WTC11 (cell line): ENCODE measurements around the gene ADISSP.

Experiments used
- NR2C2 ChIP-seq: sonication (generic); formaldehyde crosslinking; IDR thresholded peaks from 2 replicates; pipeline ENCODE4 v1.8.0; 2022; ENCODE audit warnings: mild to moderate bottlenecking, missing genetic modification reagents
- ZNF423 ChIP-seq: fragments of 250-450 bp; sonication (Bioruptor Pico); IDR thresholded peaks from 2 replicates; pipeline ENCODE4 v2.1.2; 2022; ENCODE audit warnings: mild to moderate bottlenecking, moderate library complexity
- TF ChIP-seq, protein P1 (sequence below): fragments of 200-600 bp; IDR thresholded peaks from 2 replicates; pipeline ENCODE4 v1.8.0; 2022; ENCODE audit warnings: antibody characterized with exemption
- TF ChIP-seq, protein P2 (sequence below): sonication (generic); formaldehyde crosslinking; IDR thresholded peaks from 2 replicates; pipeline ENCODE4 v1.8.0; 2022; ENCODE audit warnings: mild to moderate bottlenecking, missing genetic modification reagents
- TF ChIP-seq, protein P3 (sequence below): sonication (generic); formaldehyde crosslinking; IDR thresholded peaks from 2 replicates; pipeline ENCODE4 v1.8.1; 2023; ENCODE audit warnings: mild to moderate bottlenecking, missing genetic modification reagents
- TF ChIP-seq, protein P4 (sequence below): sonication (generic); formaldehyde crosslinking; IDR thresholded peaks from 2 replicates; pipeline ENCODE4 v1.8.1; 2023; ENCODE audit warnings: mild to moderate bottlenecking, moderate library complexity, missing genetic modification reagents
- TF ChIP-seq, protein P5 (sequence below): sonication (generic); formaldehyde crosslinking; IDR thresholded peaks from 2 replicates; pipeline ENCODE4 v1.8.0; 2023; ENCODE audit warnings: mild to moderate bottlenecking, missing genetic modification reagents

DNA sequence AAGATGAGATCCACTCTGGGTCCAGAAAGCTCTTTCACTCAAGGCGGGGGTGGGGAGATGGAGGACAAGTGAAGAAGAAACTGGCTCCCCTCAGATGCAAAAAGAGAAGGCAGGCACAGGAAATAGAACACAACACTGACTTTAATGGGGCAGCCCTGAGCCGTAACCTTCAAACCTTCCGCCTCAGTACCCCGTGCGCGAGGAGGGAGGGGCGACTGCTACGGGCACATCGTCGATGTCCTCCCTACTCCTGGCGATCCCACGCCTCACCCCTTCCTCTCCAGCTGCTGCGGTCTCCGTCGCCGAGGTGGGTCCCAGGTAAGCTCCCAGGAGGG lies 9.8 kb upstream of the ADISSP start:
- TF ChIP-seq, protein P1, sequence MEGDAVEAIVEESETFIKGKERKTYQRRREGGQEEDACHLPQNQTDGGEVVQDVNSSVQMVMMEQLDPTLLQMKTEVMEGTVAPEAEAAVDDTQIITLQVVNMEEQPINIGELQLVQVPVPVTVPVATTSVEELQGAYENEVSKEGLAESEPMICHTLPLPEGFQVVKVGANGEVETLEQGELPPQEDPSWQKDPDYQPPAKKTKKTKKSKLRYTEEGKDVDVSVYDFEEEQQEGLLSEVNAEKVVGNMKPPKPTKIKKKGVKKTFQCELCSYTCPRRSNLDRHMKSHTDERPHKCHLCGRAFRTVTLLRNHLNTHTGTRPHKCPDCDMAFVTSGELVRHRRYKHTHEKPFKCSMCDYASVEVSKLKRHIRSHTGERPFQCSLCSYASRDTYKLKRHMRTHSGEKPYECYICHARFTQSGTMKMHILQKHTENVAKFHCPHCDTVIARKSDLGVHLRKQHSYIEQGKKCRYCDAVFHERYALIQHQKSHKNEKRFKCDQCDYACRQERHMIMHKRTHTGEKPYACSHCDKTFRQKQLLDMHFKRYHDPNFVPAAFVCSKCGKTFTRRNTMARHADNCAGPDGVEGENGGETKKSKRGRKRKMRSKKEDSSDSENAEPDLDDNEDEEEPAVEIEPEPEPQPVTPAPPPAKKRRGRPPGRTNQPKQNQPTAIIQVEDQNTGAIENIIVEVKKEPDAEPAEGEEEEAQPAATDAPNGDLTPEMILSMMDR, result no peak
- TF ChIP-seq, protein P2, sequence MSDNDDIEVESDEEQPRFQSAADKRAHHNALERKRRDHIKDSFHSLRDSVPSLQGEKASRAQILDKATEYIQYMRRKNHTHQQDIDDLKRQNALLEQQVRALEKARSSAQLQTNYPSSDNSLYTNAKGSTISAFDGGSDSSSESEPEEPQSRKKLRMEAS (CRISPR knock-in tag), result no peak; the same call in 1 of the 2 replicates
- TF ChIP-seq, protein P3, sequence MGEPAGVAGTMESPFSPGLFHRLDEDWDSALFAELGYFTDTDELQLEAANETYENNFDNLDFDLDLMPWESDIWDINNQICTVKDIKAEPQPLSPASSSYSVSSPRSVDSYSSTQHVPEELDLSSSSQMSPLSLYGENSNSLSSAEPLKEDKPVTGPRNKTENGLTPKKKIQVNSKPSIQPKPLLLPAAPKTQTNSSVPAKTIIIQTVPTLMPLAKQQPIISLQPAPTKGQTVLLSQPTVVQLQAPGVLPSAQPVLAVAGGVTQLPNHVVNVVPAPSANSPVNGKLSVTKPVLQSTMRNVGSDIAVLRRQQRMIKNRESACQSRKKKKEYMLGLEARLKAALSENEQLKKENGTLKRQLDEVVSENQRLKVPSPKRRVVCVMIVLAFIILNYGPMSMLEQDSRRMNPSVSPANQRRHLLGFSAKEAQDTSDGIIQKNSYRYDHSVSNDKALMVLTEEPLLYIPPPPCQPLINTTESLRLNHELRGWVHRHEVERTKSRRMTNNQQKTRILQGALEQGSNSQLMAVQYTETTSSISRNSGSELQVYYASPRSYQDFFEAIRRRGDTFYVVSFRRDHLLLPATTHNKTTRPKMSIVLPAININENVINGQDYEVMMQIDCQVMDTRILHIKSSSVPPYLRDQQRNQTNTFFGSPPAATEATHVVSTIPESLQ (CRISPR knock-in tag), result no peak
- TF ChIP-seq NR2C2 (CRISPR knock-in tag), result no peak
- TF ChIP-seq, protein P4, sequence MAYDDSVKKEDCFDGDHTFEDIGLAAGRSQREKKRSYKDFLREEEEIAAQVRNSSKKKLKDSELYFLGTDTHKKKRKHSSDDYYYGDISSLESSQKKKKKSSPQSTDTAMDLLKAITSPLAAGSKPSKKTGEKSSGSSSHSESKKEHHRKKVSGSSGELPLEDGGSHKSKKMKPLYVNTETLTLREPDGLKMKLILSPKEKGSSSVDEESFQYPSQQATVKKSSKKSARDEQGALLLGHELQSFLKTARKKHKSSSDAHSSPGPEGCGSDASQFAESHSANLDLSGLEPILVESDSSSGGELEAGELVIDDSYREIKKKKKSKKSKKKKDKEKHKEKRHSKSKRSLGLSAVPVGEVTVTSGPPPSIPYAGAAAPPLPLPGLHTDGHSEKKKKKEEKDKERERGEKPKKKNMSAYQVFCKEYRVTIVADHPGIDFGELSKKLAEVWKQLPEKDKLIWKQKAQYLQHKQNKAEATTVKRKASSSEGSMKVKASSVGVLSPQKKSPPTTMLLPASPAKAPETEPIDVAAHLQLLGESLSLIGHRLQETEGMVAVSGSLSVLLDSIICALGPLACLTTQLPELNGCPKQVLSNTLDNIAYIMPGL (CRISPR knock-in tag), result no peak; the same call in 1 of the 2 replicates
- TF ChIP-seq, protein P5, sequence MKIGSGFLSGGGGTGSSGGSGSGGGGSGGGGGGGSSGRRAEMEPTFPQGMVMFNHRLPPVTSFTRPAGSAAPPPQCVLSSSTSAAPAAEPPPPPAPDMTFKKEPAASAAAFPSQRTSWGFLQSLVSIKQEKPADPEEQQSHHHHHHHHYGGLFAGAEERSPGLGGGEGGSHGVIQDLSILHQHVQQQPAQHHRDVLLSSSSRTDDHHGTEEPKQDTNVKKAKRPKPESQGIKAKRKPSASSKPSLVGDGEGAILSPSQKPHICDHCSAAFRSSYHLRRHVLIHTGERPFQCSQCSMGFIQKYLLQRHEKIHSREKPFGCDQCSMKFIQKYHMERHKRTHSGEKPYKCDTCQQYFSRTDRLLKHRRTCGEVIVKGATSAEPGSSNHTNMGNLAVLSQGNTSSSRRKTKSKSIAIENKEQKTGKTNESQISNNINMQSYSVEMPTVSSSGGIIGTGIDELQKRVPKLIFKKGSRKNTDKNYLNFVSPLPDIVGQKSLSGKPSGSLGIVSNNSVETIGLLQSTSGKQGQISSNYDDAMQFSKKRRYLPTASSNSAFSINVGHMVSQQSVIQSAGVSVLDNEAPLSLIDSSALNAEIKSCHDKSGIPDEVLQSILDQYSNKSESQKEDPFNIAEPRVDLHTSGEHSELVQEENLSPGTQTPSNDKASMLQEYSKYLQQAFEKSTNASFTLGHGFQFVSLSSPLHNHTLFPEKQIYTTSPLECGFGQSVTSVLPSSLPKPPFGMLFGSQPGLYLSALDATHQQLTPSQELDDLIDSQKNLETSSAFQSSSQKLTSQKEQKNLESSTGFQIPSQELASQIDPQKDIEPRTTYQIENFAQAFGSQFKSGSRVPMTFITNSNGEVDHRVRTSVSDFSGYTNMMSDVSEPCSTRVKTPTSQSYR, result no peak; the same call in 1 of the 2 replicates
- TF ChIP-seq ZNF423 (CRISPR knock-in tag), result no peak
